HG03095 (cell line): ENCODE measurements around the gene TMEM208.

Source experiments
- ATAC-seq: cut with Tn5 transposase; IDR thresholded peaks from one replicate; pipeline ENCODE4 v1.9.1; 2021; ENCODE audit warnings: moderate library complexity; ENCODE audit not compliant: unreplicated experiment

Gene TMEM208

GRCh38 chr16:67248401-67249177, 21.7 kb downstream of the TMEM208 start, which contains the start of gene SLC9A5:
SLC9A5 (plus strand) TSS chr16:67248979; CDS start chr16:67249015, 36 bp downstream.
- no peak for ATAC-seq

DNA sequence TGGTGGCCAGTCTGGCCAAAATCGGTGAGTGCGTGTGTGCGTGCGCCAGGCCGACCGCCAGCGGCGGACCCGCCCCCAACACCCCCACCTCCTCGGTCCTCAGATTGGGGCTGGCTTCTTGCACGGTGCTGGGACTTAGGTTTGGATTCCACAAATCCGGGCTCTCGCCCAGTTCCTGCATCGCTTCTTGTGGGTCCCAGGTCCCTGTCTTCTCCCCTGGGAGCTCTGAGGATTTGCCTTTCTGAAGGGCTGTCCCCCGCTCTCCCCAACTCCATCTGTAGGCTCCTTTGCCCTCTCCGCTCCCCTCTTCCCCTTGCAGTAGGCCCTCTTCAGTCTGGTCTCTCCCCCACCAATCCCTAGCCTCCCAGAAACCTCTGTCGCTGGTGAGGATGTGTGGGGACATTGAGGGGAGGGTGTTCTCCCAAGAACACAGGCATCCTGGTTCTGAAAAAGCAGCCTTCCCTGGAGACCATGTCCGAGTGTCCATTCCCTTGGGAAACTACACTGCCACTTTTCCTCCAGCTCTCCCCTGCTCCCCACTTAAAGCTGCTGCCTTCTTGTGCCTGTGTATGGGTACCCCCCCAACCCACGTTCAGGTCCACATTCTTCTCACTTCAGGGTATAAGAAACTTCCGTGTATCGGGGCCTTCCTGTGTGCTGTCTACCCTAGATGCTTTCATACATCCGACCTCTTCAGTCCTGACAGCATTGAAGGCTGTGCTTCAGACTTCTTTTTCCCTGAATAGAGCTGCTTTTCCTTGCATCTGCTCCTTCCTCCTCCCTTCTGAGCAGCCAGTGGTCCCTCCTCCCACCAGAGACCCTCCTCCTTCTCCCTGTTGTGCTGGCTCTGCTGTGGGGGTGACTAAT, 22.5 kb downstream of the TMEM208 start:
- ATAC-seq: no peak

DNA sequence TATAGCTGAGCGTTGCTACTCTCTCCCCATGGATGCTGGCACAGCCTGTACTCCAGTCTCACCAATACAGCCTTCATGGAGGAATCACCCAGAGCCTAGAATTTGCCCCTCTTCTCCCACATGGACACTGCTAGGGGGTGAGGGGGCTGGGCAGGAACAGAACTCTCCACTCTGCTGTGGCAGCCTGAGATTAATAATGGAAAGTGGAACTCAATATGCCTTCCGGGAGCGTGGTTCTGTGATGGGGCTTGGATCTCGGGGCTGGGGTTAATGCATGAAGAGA, 23.1 kb downstream of the TMEM208 start:
- ATAC-seq: no peak

- ATAC-seq: no peak
Measured at GRCh38 chr16:67252609-67253497, 25.9 kb downstream of the TMEM208 start.

DNA sequence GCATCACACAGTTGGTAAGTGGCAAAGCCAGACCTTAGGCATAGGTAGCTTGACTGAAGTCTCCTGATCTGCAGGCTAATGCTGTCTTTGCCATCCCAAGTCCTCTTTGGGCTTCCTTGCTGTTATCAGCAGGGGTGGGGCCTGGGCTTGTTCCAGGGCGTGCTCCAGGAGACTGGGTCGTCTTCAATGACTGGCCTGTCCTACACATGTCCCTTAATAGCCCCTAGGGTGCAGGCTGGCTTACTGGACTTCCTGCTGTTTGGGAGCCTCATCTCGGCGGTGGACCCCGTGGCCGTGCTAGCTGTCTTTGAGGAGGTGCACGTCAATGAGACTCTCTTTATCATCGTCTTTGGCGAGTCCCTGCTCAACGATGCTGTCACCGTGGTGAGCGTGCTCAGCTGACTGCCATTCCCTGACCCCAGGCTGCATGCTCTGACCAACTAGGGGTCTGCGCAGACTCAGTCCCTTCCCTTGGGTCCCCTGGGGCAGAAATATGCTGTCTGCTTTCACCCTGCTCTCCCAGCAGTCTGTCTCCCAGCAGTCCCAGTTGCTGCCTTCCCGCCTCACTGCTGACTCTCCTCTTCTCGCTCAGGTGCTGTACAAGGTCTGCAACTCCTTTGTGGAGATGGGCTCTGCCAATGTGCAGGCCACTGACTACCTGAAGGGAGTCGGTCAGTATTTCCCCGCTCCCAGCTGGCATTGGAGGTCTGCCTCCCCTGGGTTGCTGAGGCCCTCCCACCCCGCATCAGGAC, 28.0 kb downstream of the TMEM208 start:
- no peak for ATAC-seq

DNA sequence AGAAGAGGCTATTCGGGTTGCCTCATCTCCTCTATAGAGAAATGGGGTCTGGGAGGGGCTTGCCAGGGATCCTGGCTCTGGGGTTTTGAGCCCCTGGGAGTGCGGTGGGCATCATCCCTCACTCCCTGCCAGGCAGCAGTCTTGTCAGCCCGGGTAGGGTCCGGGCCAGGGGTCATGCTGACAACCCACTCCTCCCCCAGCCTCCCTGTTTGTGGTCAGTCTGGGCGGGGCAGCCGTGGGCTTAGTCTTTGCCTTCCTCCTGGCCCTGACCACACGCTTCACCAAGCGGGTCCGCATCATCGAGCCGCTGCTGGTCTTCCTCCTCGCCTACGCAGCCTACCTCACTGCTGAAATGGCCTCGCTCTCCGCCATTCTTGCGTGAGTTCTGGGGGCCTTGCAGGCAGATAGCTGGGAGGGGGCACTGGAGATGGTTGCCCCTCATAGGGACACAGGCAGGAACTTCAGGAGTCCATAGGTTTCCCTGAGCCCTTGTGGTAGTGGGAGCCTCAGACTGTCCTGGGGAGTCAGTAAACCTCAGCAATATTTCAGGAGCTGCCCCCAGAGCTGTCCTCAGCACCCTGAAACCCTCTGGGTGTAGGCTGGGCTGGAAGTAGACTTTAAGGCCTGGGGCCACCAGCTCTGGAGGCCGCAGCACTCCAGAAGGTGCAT, 28.8 kb downstream of the TMEM208 start:
- ATAC-seq: no peak

- no peak for ATAC-seq
Measured at GRCh38 chr16:67256701-67257230, 29.8 kb downstream of the TMEM208 start.

DNA sequence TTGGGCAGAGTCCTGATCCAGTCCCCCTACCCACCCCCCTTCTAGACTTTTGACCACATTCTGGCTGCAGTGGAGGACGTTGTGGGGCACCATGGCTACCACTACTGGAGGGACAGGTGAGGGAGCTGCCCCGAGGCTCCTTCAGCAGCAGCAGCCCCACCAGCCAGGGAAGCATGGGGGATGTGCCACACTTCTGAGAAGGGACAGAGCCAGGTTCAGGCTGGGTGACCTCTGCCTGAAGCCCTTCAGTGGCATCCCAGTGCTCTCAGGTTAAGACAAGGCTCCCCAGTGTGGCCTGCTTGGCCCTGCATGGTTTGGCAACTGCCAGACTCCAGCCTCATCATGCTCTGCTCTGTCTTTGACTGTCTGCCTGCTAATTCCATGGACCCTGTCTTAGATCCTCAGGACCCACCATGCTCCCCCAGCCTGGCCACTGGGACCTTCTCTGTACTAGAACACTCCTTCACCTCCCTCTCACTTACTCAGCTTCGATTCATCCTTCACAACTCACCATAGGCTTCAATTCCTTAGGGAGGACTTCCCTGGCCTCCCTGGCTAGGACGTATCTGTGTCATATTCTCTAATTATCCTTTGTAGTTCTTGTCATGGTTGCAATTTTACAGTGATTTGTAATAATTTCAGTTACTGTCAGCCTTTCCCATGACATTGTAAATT, 30.7 kb downstream of the TMEM208 start:
- no peak for ATAC-seq

DNA sequence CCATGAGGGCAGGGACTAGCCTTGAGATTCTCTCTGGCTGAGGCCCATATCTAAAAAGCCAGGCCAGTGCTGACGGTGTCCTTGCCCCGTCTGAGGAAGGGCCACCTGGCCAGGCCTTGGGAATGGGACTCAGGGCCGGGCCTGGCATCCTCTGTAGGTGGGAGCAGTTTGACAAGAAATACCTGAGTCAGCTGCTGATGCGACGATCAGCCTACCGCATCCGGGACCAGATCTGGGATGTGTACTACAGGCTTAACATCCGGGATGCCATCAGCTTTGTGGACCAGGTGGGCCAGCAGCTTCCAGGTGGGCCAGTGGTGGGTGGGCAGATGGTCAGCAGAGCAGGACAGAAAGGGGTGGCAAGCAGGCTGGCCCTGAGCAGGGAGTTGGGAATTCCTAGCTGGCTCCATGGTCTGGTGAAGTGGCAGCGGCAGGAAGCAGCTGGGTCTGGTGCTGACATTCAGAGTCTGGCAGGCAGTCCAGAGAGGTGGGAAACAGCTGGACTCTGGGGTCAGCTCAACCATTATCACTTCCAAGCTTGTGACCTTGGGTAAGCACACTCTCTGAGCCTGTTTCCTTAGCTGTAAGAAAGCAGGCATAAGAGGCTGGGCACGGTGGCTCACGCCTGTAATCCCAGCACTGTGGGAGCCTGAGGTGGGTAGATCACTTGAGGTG, 31.4 kb downstream of the TMEM208 start:
- no peak for ATAC-seq

DNA sequence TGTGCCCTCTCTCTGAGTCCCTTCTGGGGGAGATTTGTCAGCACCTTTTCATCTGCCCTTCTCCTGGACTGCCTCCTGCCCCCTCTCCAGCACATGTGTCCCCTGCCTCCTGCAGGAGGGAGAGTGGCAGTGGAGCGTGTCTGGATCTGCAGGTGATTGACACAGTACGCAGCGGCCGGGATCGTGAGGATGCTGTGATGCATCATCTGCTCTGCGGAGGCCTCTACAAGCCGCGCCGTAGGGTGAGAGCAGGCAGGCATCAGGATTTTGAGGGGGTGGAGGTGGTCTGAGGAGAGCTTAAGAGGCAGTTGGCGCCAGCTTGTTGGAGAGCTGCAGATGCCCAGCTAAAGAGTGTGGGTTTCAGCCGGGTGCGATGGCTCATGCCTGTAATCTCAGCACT, 32.8 kb downstream of the TMEM208 start:
- no peak for ATAC-seq

DNA sequence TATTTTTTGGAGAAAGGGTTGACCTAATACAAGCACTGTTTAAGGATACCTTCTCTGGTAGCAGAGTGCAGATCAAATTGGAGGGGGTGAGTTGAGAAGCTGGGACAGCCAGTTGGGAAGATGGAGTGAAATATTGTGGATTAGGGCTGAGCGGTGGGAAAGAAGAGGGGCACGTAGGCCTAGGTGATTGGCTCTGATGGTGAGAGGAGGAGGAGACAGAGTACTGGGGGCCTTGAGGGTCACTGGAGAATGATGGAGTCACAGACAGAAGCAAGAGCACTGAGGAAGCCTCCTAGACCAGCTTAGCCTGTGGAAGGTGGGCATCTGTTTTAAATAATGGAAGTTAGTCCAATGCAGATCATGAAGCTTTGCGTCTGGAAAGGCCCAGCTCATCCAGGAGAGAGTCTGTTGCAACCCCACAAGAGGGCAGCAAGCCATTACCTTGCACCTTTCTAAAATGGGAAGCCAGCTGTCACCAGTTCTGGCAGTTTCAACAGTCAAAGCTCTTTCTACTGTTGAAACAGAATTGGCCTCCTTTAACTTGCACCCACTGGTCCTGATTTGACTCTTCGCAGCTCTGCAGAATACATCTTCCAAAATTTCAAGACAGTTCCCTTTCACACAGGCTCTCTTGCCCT, 33.6 kb downstream of the TMEM208 start:
- peak; percentile 53 for ATAC-seq

DNA sequence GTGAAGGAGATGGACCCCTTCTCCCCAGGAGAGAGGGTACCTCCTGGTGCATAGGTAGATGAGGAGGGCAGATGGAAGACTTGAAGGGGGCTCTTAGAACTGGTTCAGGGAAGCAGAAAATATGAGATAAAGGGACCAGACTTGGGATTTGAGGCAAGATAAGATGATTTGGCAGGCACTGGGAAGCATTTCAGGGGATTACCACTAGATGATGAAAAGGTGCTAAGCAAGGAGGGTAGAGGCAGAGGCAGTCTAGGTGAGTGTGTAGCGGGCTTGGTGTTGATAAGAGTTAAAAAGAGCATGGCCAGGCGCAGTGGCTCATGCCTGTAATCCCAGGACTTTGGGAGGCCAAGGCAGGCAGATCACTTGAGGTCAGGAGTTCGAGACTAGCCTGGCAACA, 36.3 kb downstream of the TMEM208 start:
- no peak for ATAC-seq

GRCh38 chr16:67264277-67264676, 37.3 kb downstream of the TMEM208 start:
- no peak for ATAC-seq

- no peak for ATAC-seq
Measured at GRCh38 chr16:67264866-67265265, 37.9 kb downstream of the TMEM208 start.

DNA sequence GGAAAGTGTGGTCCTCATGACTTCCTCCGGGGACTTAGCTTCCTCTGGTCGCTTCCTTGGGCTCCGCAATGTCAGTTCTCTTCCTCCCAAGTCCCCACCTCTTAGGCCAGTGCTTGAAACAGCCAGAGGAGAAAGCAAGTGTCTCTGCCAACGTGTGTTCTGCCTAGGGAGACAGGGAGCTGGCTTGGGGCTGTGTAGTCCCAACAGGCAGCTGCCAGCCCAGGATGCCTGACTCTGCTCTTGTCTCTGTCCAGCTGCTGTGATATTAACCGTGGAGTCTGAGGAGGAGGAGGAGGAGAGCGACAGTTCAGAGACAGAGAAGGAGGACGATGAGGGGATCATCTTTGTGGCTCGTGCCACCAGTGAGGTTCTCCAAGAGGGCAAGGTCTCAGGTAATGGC, 38.9 kb downstream of the TMEM208 start:
- no peak for ATAC-seq

DNA sequence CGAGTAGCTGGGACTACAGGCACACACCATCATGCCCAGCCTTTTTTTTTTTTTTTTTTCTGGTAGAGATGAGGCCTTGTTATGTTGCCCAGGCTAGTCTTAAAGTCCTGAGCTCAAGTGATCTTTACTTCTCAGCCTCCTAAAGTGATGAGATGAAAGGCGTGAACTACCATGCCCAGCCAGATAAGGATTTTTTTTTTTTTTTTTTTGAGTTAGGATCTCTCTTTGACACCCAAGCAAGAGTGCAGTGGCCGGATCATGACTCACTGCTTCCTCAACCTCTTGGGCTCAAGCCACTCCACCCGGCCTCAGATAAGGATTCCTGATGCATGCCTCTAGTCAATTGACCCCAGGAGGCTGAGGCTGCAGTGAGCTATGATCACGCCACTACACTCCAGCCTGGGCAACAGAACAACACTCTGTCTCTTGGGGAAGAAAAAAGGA, 41.2 kb downstream of the TMEM208 start:
- no peak for ATAC-seq

GRCh38 chr16:67269766-67270165, 42.8 kb downstream of the TMEM208 start:
- ATAC-seq: no peak

- no peak for ATAC-seq
Measured at GRCh38 chr16:67270931-67271338, 44.0 kb downstream of the TMEM208 start.
